DMS114 treated with DMSO at 0.1 percent for 48 hours (cell line): ENCODE measurements around the gene MSMB.
"Not testable (repeated sequence)": the region's sequence is repeated elsewhere in the genome, so short reads cannot be mapped to it uniquely, and the experiment has no call there.

ENCODE experiments used
- DNase-seq: peaks from one replicate; lab custom pipeline; 2025; ENCODE audit not compliant: unreplicated experiment; lab: John Stamatoyannopoulos, UW

MSMB gene

DNA sequence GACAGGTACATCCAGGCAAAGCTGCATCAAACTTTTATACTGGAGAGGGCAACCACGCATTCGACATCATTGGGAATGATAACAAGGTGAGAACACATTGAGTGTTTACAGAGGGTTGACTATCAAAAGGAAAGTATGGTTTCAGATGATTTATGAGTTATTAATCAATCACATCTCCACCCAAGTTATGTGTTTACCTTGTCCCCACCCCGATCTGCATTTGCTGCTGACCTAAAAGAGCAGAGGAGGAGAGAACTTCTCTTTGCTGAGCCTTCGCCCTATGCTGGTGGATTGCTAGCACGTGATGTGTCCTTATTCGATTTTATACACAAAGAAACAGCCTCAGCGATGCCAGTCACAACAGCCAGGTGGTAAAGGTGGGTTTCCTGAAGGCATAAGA is at the start of gene MSMB:
Gene MSMB (minus strand): TSS at position 9 of the 400 bp plus-strand sequence. CDS start 32 bp downstream, outside the sequence.
- no peak for DNase-seq

DNA sequence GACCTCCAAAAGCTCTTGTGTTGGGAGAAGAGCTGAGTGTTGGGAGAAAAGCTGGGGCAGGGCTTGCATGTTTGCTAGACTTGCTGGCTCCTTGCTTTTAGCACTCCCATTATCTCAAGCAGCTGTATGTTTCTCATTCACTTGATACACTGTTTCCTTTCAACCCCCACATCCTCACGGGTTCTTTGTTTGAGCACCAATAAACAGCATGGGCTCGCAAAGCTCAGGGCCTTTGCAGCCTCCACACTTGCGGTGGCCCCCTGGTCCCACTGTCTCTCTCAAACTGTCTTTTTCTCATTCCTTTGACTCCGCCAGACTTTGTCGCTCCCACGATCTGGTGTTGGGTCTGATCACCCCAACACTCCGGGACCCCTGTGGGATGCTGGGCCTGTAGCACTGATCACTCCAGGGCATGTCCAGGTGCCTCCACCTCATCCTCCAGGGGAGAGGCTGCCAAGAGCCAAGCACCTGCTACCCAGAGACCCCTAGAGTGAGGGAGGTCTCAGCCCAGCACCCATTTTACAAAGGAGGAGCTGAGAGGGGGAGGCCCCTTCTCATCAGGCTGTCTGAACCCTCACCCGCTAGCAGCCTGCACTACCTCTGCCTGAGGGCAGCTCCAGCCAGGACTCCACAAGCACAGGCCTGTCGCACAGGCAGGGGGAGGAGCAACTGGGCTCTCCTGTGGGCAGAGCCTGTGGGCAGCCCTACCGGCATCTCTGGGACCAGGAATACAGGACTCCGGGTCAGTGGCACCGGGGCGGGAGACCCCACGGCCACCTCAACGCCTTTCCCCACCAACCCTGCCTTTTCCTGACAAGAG is 49.1 kb upstream of the MSMB start:
- no peak for DNase-seq

DNA sequence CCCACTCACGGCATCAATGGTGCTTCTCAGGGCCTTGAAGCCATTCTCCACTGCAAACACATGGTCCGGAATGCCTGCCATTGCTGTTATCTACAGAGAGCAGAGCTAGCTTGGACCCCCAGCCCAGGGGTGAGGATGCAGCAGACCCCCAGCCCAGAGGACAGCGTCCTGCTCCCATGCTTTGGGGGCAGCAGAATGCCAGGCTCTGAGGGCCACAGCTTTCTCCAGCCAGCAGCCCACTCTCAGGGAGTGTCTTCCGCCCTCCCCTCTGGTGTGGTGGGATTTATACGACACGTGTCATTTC is 48.1 kb upstream of the MSMB start:
- no peak for DNase-seq

DNA sequence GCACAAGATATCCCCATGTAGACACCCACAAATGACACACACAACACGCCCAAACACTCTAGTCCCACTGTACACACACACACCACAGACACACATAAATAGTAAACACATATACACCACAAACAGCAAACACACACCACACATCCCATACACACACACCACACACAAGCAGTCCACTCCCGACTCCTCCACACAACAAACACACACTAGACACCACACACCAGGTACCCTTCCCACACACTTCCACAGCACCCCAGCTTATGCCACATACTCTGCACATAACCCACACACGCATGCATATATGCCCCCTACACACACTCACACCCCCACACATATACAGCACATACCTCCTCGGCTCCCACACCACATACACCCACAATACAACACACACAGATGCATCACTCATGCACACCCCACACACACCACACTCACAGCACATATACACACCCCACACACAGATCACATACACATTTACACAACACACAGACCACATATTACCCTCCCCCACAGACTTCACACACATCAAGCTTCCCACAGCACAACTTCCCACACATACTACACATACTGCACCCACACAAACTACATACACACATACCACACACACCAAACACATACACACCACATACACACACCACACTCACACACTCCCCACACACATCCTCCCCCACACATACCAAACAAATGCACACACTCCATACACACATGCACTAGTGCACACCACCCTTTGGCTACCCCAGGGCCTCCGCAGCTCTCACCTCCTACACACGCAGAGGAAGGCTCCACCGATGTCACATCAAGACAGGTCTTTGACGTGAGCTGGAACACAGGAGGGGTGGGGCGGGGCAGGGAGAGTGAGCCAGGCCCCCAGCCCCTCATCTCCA is 47.5 kb upstream of the MSMB start:
- not testable (repeated sequence) for DNase-seq

DNA sequence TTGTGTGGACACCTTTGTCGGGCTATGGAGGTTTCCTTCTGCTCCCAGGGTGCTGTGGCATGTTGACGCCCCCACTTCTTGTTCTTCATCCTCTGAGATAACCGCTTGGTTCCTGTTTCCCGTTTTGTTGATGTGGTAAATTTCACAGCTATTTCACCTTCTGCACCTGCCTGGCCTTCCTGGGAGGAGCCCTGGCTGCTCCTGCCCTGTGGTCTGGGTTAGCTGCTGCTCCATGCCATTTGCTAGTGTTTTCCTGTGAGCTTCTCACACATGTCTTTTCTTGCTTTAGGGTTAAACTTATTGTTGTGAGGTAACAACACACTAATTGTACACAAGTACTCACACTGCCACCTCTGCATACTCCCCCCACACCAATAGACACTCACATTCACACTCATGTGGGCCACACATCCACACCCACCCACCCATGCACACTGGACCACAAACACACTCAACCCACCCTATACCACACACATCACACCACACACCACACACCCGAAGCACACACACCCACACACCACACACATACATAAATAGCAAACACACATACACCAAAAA is 46.5 kb upstream of the MSMB start:
- no peak for DNase-seq

DNA sequence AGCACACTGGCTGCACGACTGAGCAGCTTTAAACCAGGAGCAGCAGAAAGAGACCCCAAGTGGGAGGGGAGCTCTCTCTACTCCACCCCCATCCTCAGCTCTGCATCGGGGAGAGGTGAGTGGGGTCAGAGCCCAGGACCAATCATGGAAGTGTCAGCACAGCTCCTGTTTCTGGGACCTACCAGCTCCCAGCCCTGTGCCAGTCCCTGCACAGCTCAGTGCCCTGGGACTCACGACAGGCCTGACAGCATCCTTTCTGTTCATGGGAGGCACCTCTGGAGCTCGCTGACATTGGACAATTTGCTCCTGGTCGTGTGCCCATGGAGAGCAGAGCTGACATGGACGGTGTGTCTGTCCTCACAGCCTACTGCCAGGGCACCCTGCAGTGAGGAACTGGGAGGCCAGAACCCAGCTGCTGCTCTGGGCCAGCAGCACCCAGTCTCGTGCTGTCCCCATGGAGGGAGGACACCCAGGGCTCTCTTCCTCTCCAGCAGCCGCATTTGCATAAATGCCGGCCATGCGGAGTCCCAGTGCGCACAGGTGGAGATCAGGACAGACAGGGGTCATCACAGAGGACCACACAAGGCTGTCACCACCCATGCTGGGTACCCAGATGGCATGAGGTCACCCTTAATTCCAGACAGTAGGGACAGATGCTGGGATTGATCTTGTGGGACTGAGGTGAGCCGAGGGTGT is 45.9 kb upstream of the MSMB start:
- DNase-seq: no peak

DNA sequence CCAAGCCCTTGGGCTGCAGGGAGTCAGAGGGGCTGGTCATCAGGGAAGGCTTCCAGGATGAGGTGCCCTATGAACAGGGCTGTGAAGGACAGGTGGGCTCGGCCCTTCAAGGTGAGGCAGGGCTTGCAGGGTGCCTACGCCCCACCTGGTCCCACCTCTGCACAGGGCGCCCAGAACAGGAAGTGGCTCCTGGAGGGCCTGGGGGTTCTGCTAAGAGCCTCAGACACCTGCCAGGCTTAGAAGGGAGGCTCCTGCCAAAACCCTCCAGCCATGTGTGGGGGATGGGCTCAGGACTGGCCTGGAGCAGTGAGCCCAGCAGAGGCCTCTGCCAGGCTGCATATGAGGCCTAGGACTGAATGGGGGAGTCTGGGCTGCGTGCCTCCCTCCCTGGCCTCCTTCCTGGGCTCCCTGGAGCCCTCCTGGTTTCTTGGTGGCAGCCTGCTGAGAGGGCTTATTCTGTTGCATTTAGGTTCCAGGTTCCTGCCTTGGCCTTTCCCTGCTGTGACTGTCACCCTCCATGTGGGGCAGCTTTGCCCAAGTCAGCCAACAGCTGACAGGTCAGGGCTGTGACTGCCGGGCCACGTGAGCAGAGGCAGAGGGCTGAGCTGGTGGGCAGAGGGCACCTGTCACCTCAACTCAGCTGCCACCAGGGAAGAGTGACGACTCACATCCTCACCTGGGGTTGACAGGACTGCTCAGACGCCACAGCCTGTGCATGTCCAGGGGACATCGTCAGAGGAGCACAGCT is 45.2 kb upstream of the MSMB start:
- DNase-seq: no peak

GRCh38 chr10:46090258-46090812 is 44.3 kb upstream of the MSMB start:
- no peak for DNase-seq

DNA sequence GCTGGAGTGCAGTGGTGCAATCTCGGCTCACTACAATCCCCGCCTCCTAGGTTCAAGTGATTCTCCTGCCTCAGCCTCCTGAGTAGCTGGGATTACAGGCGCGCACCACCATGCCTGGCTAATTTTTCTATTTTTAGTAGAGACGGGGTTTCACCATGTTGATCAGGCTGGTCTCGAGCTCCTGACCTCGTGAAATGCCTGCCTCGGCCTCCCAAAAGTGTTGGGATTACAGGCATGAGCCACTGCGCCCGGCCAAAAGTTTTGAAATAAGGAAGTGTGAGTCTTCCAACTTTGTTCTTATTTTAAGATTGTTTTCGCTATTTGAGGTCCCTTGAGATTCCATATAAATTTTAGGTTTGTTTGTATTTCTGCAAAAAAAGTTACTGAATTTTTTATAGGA is 41.3 kb upstream of the MSMB start:
- DNase-seq: not testable (repeated sequence)

GRCh38 chr10:46084321-46085165 is 38.5 kb upstream of the MSMB start:
- no peak for DNase-seq

DNA sequence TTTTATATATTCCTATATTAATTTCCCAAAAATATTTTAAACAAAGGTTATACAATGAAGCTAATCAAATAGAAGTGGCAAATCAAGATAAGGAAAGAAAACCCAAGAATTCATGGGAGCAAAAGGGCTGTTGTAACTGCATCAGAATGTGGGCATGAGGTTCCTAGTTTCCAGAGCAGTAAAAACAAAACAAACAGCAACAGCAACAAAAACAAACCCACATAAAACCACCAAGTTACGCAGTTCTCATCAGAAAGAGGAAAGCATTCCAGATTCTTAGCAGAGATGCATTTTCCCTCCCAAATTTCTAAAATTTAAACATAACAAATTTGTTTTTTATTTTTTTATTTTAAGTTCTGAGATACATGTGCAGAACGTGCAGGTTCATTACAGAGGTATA is 34.8 kb upstream of the MSMB start:
- no peak for DNase-seq

DNA sequence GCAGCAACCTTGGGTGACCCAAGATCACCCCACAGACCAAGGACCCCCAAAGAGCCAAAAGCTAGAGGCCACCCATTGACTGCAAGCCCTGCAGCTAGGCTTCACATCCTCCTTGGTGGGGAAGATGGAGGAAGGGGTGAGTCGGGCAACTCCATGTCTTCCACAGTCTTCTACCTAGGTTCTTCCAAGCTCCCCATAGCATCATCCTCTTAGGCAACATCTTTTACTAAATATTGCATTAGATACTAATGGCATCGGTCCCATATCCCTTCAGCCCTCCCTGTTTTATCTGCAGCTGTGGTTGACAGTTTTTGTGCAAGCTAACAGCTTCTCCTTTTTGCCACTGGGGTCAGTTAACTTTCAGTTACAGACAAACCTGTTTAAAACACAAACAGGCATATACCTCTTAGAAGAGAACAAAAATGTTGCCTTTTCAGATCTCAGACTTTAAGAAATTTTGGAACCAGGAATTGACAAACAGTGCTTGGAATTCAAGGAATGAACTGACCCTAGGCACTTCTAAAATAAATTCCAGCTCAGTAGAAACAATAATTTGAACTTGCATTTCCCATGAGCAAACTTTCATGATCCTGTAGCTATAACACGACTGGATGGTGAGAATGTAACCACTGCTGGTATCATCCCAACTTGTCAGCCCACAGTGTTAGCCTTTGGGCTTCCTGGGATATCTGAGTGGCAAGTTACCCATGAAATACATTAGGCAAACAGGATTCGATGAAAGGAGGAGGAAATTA is 33.9 kb upstream of the MSMB start:
- no peak for DNase-seq

DNA sequence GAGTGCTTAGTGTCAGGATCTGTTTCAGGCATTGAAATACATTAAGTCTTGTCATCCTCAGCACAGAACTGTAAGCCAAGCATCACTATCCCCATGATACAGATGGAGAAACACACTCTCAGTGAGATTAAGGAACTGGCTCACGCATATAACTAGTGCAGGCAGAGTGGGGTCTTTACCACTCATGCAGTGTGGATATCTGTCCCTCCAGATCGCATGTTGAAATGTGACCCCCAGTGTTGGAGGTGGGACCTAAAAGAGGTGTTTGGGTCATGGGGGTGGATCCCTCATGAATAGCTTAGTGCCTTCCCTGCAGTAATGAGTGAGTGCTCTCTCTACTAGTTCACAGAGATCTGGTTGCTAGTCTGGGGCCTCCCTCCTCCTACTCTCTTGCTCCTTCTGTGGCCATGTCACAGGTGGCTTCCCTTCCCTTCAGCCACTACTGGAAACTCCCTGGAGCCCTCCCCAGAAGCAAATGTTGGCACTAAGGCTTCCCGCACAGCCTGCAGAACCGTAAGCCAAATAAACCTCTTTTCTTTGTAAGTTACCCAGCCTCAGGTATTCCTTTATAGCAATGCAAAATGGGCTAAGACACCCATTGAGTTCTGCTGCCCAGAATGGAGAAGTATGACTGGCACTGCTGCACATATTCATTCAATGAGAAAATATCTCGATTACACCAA is 31.8 kb upstream of the MSMB start:
- DNase-seq: no peak

DNA sequence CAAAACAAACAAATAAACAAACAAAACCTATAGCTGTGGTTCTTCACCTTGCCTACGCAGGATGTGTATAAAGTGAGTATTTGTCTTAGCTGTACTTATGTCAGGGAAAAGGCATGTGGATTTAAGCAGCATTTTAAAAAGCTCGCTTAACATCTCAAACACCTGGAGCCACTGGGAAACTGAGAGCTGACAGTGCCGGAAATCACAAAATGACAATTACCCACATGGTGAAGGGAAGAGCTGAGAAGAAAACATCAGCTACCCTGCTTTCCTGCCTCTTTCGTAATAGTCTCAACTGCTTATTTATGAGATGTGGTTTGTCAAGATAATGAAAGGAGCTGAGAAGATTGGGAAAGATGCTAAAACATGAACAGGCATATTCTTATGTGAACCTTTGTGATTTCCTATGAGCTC is 31.1 kb upstream of the MSMB start:
- no peak for DNase-seq

GRCh38 chr10:46075869-46076268 is 29.8 kb upstream of the MSMB start:
- no peak for DNase-seq

- DNase-seq: no peak
Observed at GRCh38 chr10:46074196-46074946, 28.3 kb upstream of the MSMB start.

GRCh38 chr10:46073564-46073963 is 27.5 kb upstream of the MSMB start:
- DNase-seq: no peak
